ENCODE measurements around the gene CSMD2.

DNA sequence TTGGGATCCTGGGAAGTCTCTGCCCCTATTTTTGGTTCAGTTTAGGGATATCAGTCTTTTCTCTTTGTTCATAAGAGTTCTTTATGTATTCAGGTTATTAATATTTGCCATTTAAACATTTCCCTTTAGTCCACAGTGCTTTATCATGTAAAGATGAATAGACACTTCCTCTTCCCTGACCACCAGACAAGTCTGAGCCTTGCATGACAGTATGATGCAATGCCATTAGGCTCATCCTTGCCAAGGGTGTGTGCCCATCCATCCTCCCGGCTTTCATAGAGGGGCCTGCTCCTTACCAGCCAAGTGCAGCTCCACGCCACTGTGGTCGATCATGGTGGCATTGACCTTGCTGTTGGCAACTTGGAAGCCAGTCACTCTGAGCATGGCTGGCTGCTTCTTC is 640.4 kb downstream of the CSMD2 start:
- TF ChIP-seq, protein P1, sequence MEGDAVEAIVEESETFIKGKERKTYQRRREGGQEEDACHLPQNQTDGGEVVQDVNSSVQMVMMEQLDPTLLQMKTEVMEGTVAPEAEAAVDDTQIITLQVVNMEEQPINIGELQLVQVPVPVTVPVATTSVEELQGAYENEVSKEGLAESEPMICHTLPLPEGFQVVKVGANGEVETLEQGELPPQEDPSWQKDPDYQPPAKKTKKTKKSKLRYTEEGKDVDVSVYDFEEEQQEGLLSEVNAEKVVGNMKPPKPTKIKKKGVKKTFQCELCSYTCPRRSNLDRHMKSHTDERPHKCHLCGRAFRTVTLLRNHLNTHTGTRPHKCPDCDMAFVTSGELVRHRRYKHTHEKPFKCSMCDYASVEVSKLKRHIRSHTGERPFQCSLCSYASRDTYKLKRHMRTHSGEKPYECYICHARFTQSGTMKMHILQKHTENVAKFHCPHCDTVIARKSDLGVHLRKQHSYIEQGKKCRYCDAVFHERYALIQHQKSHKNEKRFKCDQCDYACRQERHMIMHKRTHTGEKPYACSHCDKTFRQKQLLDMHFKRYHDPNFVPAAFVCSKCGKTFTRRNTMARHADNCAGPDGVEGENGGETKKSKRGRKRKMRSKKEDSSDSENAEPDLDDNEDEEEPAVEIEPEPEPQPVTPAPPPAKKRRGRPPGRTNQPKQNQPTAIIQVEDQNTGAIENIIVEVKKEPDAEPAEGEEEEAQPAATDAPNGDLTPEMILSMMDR (conservative IDR thresholded peaks at IDR 0.05): no peak
- no peak for TF ChIP-seq EZH2 (IDR thresholded peaks at IDR 0.05; ENCODE audit: low read depth)

Measured in PC-9 (cell line).